Pancreas (tissue), 10 donors: ENCODE results near the gene PLAGL1. TPM values are rescaled to one million over a fixed set of nuclear protein-coding genes. Genes with fewer than 3 reads are reported as not detected.

Experiments
- ATAC-seq, 4 donors: fragments of 200-7000 bp; cut with Tn5 transposase; one replicate each; pipeline versions ENCODE4 v1.8.0 to v1.9.1; 2020; ENCODE audit warnings: mild to moderate bottlenecking in 4 of 4, moderate library complexity in 4 of 4
- DNase-seq, 6 donors: peaks; one replicate each; pipeline ENCODE4 v3.0.0-alpha.2; 2020
- FAIRE-seq: peaks from 2 replicates; lab custom pipeline; 2012; peaks lifted over from hg19 to GRCh38; lab: Jason Lieb, UNC
- H3K27ac ChIP-seq, 4 donors: fragments of 200-600 bp; sonication (generic); 1 replicate in 3 of 4; 2 replicates in 1 of 4; pipeline versions ENCODE4 v1.5.0 to v1.8.0; 2020
- H3K27me3 ChIP-seq, 4 donors: fragments of 200-600 bp; one replicate each; pipeline ENCODE4 v1.8.0; 2021
- H3K36me3 ChIP-seq, 3 donors: fragments of 200-600 bp; sonication (generic) in 1 of 3; one replicate each; pipeline versions ENCODE4 v1.5.0 to v1.8.0; 2020 to 2021
- H3K4me1 ChIP-seq, 3 donors: fragments of 200-600 bp; one replicate each; pipeline ENCODE4 v1.8.0; 2021
- H3K4me3 ChIP-seq, 4 donors: fragments of 200-600 bp; sonication (generic) in 2 of 4; one replicate each; pipeline versions ENCODE4 v1.5.0 to v1.8.0; 2020 to 2021
- H3K9me3 ChIP-seq, 4 donors: fragments of 200-600 bp; one replicate each; pipeline ENCODE4 v1.8.0; 2021
- WGBS, 2 donors: extraction: QIAGEN DNeasy Blood & Tissue Kit; methylation state at CpG; one replicate each; pipeline ENCODE4 v1.1.7; 2013; 5-methylcytosine and 5-hydroxymethylcytosine counted together
- intact Hi-C, 3 donors: fragments of 100-400 bp; cut with DNase I; formaldehyde crosslinking; loops; one replicate each; pipeline versions ENCODE4 v1.11.1 to v1.14.2; 2022
- polyA plus RNA-seq, 2 donors: library from polyadenylated mRNA; stranded (reverse); fragments of 200-250 nt; gene quantifications; one replicate each; pipeline ENCODE4 v1.2.3, GENCODE V29; 2013
- total RNA-seq, 6 donors: library from RNA; stranded (reverse); fragmentation: NEBNext Ultra II Directional in 4 of 6; extraction: Animal tissue kit (Norgen Biotek cat#: 25700) in 4 of 6; gene quantifications; one replicate each; pipeline versions ENCODE4 v1.2.1 to v1.2.4, GENCODE V29; 2021 to 2023
- TF ChIP-seq, protein P1 (sequence below), 4 donors: fragments of 200-600 bp; sonication (generic) in 3 of 4; IDR thresholded peaks; one replicate each; pipeline versions ENCODE4 v1.5.0 to v1.8.0; 2021; ENCODE audit warnings: antibody characterized with exemption in 4 of 4
- donor health status: healthy with polysubstance abuse.
- donor health status: DM: no; HTN: no; CAD: no; lungs with moderate emphysema.
- donor health status: DM: no; HTN: no; CAD: no.
- donor health status: control.
- donor health status: control.
- donor health status: Bipolar disorder and iron deficiency.
- donor health status: DM: yes; HTN: yes; CAD: no.
- donor health status: DM: no; HTN: no; CAD: no.
- donor health status: DM: no; HTN: no; CAD: no.
- donor health status: DM: yes; HTN: yes; CAD: no.

Gene PLAGL1
- total and polyA plus RNA-seq, 8 donors, result 12.5 to 31.6 (median 15.8) TPM

- Histone ChIP-seq H3K4me1 (peaks cover 0 to 2% (median 0%) of the 10 kb centered on the region in 3 donors), H3K27me3 (no peaks in the 10 kb centered on the region), H3K36me3 (no peaks in the 10 kb centered on the region), H3K9me3 (no peaks in the 10 kb centered on the region), H3K27ac (no peak overlapping the region), H3K4me3 (no peak overlapping the region)
- 70 to 73% methylated on average over 7 of the region's 7 CpGs for WGBS, 2 donors
- ATAC-seq (no peak), FAIRE-seq (no peak), DNase-seq (no peak)
- intact Hi-C loops, result no loop called here
- TF ChIP-seq, protein P1, sequence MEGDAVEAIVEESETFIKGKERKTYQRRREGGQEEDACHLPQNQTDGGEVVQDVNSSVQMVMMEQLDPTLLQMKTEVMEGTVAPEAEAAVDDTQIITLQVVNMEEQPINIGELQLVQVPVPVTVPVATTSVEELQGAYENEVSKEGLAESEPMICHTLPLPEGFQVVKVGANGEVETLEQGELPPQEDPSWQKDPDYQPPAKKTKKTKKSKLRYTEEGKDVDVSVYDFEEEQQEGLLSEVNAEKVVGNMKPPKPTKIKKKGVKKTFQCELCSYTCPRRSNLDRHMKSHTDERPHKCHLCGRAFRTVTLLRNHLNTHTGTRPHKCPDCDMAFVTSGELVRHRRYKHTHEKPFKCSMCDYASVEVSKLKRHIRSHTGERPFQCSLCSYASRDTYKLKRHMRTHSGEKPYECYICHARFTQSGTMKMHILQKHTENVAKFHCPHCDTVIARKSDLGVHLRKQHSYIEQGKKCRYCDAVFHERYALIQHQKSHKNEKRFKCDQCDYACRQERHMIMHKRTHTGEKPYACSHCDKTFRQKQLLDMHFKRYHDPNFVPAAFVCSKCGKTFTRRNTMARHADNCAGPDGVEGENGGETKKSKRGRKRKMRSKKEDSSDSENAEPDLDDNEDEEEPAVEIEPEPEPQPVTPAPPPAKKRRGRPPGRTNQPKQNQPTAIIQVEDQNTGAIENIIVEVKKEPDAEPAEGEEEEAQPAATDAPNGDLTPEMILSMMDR (IDR thresholded peaks at IDR 0.05), result no peak
Measured at GRCh38 chr6:143963158-143963919, 44.7 kb downstream of the PLAGL1 start.

DNA sequence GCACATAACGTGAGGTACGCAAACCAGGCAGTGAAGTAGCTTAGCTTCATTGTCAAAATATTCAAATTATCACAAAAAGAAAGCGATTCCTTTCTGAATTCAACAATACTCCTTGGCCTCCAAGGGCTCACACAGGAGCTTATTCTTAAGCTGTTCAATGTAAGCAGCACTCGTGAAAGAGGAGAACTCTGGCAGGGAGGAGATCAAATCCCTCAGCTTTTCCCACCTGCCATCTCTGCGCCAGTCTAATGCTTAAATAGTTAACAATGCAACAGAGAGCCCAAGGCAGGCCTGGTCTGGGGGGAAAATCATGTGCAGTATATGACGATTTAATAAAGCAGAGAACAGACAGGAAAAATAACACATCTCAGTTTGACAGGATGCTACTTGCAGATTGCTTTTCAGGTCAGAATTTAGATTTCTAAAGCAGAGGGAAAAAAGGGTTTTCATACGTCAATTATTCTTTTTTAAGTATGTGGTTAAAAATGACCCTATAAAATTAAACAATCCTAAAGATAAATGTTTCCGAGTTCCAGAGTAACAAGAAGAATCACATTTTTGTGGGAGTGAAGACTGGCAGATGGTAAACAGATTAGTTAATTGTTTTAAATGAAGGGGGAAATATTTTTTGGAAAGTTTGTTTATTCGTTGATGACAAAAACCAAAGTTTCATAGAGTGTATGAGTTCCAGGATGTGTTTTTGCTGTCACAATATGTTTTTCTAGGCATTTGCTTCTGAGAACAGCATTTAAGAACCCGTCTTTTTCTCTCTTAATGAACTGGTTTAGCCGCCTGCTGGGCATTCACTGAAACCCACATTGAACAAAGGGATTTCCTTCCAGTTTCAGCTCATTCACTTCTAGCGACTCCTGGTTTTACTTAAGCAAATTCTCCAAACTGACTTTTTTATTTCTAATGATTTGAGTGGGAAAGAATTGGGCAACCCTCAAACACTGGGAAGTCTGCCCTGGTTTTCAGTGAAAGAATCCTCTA lies 45.9 kb downstream of the PLAGL1 start:
- FAIRE-seq, result no peak
- H3K4me3 ChIP-seq, result no peak overlapping the region
- intact Hi-C loops, result no loop called here
- no peaks in the 10 kb centered on the region for H3K4me1 ChIP-seq
- no peak for ATAC-seq
- WGBS, 2 donors, result 73 to 77% methylated on average over 12 of the region's 12 CpGs
- H3K9me3 ChIP-seq, result no peaks in the 10 kb centered on the region
- H3K27ac ChIP-seq, result no peak overlapping the region
- DNase-seq, result no peak
- H3K27me3 ChIP-seq, result no peaks in the 10 kb centered on the region
- TF ChIP-seq, protein P1 (IDR thresholded peaks at IDR 0.05), result no peak
- H3K36me3 ChIP-seq, result no peaks in the 10 kb centered on the region

DNA sequence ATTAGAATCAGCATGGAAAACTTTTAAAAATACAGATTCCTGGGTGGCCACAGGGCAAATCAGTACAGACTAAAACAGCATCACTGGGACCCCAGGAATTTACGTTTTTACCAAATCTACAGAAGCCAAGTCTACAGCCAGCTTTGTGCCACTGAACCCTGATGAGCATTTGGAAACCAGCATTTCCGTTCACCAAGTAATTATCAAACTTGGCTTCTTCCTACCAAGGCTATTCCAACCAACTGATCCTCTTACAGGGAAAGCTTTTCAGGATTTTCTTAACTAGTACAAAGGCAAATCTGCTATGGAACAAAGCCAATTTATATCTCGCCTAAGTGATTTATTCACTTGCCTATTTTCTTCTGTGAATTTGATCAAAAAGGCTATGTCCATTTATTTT lies 47.0 kb downstream of the PLAGL1 start:
- no peaks in the 10 kb centered on the region for H3K9me3 ChIP-seq
- H3K4me1 ChIP-seq, result no peaks in the 10 kb centered on the region
- DNase-seq (no peak), ATAC-seq (no peak), FAIRE-seq (no peak)
- TF ChIP-seq, protein P1 (IDR thresholded peaks at IDR 0.05), result no peak
- intact Hi-C loops, result no loop called here
- H3K27me3 ChIP-seq, result no peaks in the 10 kb centered on the region
- H3K4me3 ChIP-seq, result no peak overlapping the region
- no peaks in the 10 kb centered on the region for H3K36me3 ChIP-seq
- WGBS, 2 donors, result 71 to 72% methylated on average over 3 of the region's 3 CpGs
- no peak overlapping the region for H3K27ac ChIP-seq

GRCh38 chr6:143959927-143960326 lies 48.1 kb downstream of the PLAGL1 start:
- H3K36me3 ChIP-seq, result no peaks in the 10 kb centered on the region
- intact Hi-C loops, result no loop called here
- H3K27me3 ChIP-seq, result no peaks in the 10 kb centered on the region
- TF ChIP-seq, protein P1 (IDR thresholded peaks at IDR 0.05), result no peak
- no peak overlapping the region for H3K27ac ChIP-seq
- no peak overlapping the region for H3K4me3 ChIP-seq
- no peaks in the 10 kb centered on the region for H3K4me1 ChIP-seq
- DNase-seq (no peak), ATAC-seq (peak in 1 of 4 donors; percentile 25), FAIRE-seq (no peak)
- no peaks in the 10 kb centered on the region for H3K9me3 ChIP-seq
- 67 to 72% methylated on average over 4 of the region's 4 CpGs for WGBS, 2 donors
